GM23338 (cell line): ENCODE data around the gene SIL1. TPM values are rescaled to one million over a fixed set of nuclear protein-coding genes. Genes with fewer than 3 reads are reported as not detected.

ENCODE experiments used
- ATAC-seq: fragments of 200-7000 bp; cut with Tn5 transposase; 3 replicates; pipeline ENCODE4 v1.9.1; 2020
- DNase-seq: peaks from one replicate; pipeline ENCODE4 v3.0.0-alpha.2; 2015; ENCODE audit warnings: low spot score
- H2AFZ ChIP-seq: fragments of 200-600 bp; sonication (generic); 2 replicates; pipeline ENCODE4 v1.8.0; 2016; ENCODE audit warnings: antibody characterized with exemption, mild to moderate bottlenecking, moderate library complexity
- H3F3A ChIP-seq: fragments of 200-600 bp; sonication (generic); replicated peaks from 2 replicates; pipeline ENCODE4 v1.8.0; 2017; ENCODE audit warnings: antibody characterized with exemption, mixed run types, low read depth
- H3K27ac ChIP-seq: fragments of 200-600 bp; sonication (generic); 2 replicates; pipeline ENCODE4 v1.6.1; 2016; ENCODE audit warnings: low read depth
- H3K27me3 ChIP-seq: fragments of 200-600 bp; sonication (generic); 2 replicates; pipeline ENCODE4 v1.8.0; 2016; ENCODE audit warnings: mild to moderate bottlenecking, mixed run types, moderate library complexity; ENCODE audit not compliant: insufficient read depth
- H3K36me3 ChIP-seq: fragments of 200-600 bp; sonication (generic); 2 replicates; pipeline ENCODE4 v1.8.0; 2016; ENCODE audit warnings: mild to moderate bottlenecking; ENCODE audit not compliant: insufficient read depth
- H3K4me1 ChIP-seq: fragments of 200-600 bp; sonication (generic); 2 replicates; pipeline ENCODE4 v1.8.0; 2016; ENCODE audit warnings: mild to moderate bottlenecking, moderate library complexity; ENCODE audit not compliant: insufficient read depth
- H3K4me2 ChIP-seq: fragments of 200-600 bp; sonication (generic); 2 replicates; pipeline ENCODE4 v1.7.1; 2017; ENCODE audit warnings: mixed run types
- H3K4me3 ChIP-seq: fragments of 200-600 bp; sonication (generic); 2 replicates; pipeline ENCODE4 v1.6.1; 2016; ENCODE audit warnings: mixed run types
- H3K79me2 ChIP-seq: fragments of 200-600 bp; sonication (generic); replicated peaks from 2 replicates; pipeline ENCODE4 v1.8.0; 2017; ENCODE audit warnings: mild to moderate bottlenecking; ENCODE audit not compliant: insufficient read depth
- H3K9me2 ChIP-seq: fragments of 200-600 bp; sonication (generic); 2 replicates; pipeline ENCODE4 v1.8.0; 2017; ENCODE audit not compliant: insufficient read depth
- H4K20me1 ChIP-seq: fragments of 200-600 bp; sonication (generic); replicated peaks from 2 replicates; pipeline ENCODE4 v1.8.0; 2017; ENCODE audit warnings: mild to moderate bottlenecking; ENCODE audit not compliant: insufficient read depth
- H3K27ac Mint-ChIP-seq: 2 replicates; pipeline ENCODE4 v1.8.0; 2020; ENCODE audit warnings: inconsistent platforms, mild to moderate bottlenecking, moderate library complexity, mixed read lengths
- H3K27me3 Mint-ChIP-seq: 3 replicates; pipeline ENCODE4 v1.8.0; 2022; ENCODE audit warnings: low read depth, mild to moderate bottlenecking, moderate library complexity, mixed read lengths, inconsistent platforms; ENCODE audit not compliant: insufficient read depth, poor library complexity
- H3K36me3 Mint-ChIP-seq: 3 replicates; pipeline ENCODE4 v1.8.0; 2021; ENCODE audit warnings: low read depth, mild to moderate bottlenecking, inconsistent platforms, moderate library complexity, mixed read lengths
- H3K4me1 Mint-ChIP-seq: 3 replicates; pipeline ENCODE4 v1.8.0; 2020; ENCODE audit warnings: mild to moderate bottlenecking, inconsistent platforms, mixed read lengths
- H3K4me3 Mint-ChIP-seq: 3 replicates; pipeline ENCODE4 v1.8.0; 2021; ENCODE audit warnings: moderate library complexity, mild to moderate bottlenecking, inconsistent platforms, mixed read lengths
- H3K9me3 Mint-ChIP-seq: 3 replicates; pipeline ENCODE4 v1.8.0; 2020; ENCODE audit warnings: moderate library complexity, mild to moderate bottlenecking, inconsistent platforms, mixed read lengths
- ETS1 ChIP-seq: IDR thresholded peaks from 2 replicates; pipeline ENCODE4 v1.6.1; 2016; ENCODE audit warnings: antibody characterized with exemption
- EZH2phosphoT487 ChIP-seq: fragments of 200-600 bp; sonication (generic); IDR thresholded peaks from one replicate; pipeline ENCODE4 v1.8.1; 2018; ENCODE audit warnings: antibody characterized with exemption; ENCODE audit not compliant: unreplicated experiment
- JUNB ChIP-seq: IDR thresholded peaks from one replicate; pipeline ENCODE4 v1.6.1; 2016; ENCODE audit warnings: antibody characterized with exemption; ENCODE audit not compliant: unreplicated experiment
- POLR2AphosphoS5 ChIP-seq: IDR thresholded peaks from 2 replicates; pipeline ENCODE4 v1.6.1; 2016; ENCODE audit warnings: antibody characterized with exemption, low read depth
- REST ChIP-seq: IDR thresholded peaks from one replicate; pipeline ENCODE4 v1.6.1; 2018; ENCODE audit warnings: antibody characterized with exemption; ENCODE audit not compliant: unreplicated experiment
- STAT1 ChIP-seq: IDR thresholded peaks from one replicate; pipeline ENCODE4 v1.6.1; 2016; ENCODE audit warnings: antibody characterized with exemption; ENCODE audit not compliant: unreplicated experiment
- ZNF114 ChIP-seq: fragments of 250-450 bp; sonication (Bioruptor Pico); IDR thresholded peaks from 2 replicates; pipeline ENCODE4 v1.5.0; 2020; ENCODE audit warnings: mild to moderate bottlenecking, moderate library complexity
- ZNF331 ChIP-seq: fragments of 250-450 bp; sonication (Bioruptor Pico); IDR thresholded peaks from 2 replicates; pipeline ENCODE4 v1.5.0; 2020; ENCODE audit warnings: low read depth, mild to moderate bottlenecking, moderate library complexity
- polyA plus RNA-seq: library from polyadenylated mRNA; unstranded; fragments of >200 nt; fragmentation: Nextera tagmentation; extraction: Ambion mirVana; gene quantifications from 2 replicates; pipeline ENCODE4 v1.2.1, GENCODE V29; 2016
- total RNA-seq: library from RNA; depleted of rRNA; stranded (reverse); fragments of >200 nt; shearing (Covaris generic); gene quantifications from 2 replicates; pipeline ENCODE4 v1.2.3, GENCODE V29; 2014

The SIL1 gene
- total and polyA plus RNA-seq, 2 experiments from 2014 or later = 5.5 to 5.9 TPM

GRCh38 chr5:138909734-138910133 is 288.4 kb downstream of the SIL1 start:
- peaks cover 29% of the 10 kb centered on the region; the same call in 2 of the 3 replicates for H3K36me3 Mint-ChIP-seq

GRCh38 chr5:138905541-138905940 is 292.6 kb downstream of the SIL1 start:
- H3F3A ChIP-seq = no peaks in the 10 kb centered on the region
- no peaks in the 10 kb centered on the region; the same call in 1 of the 2 replicates for H3K79me2 ChIP-seq
- Mint-ChIP-seq H3K27me3 (peaks cover 7% of the 10 kb centered on the region), H3K36me3 (peaks cover 46% of the 10 kb centered on the region), H3K4me3 (no peak overlapping the region), H3K9me3 (no peaks in the 10 kb centered on the region), H3K4me1 (peaks cover 7% of the 10 kb centered on the region), H3K27ac (no peak overlapping the region)
- no peak overlapping the region for H3K27ac ChIP-seq
- no peak overlapping the region for H3K4me3 ChIP-seq
- peaks cover 4% of the 10 kb centered on the region for H4K20me1 ChIP-seq
- no peak for DNase-seq
- no peak for ATAC-seq
- peaks cover 15% of the 10 kb centered on the region for H3K36me3 ChIP-seq
- no peak overlapping the region for H2AFZ ChIP-seq
- H3K9me2 ChIP-seq = no peaks in the 10 kb centered on the region
- no peak overlapping the region for H3K4me2 ChIP-seq
- H3K4me1 ChIP-seq = peaks cover 6% of the 10 kb centered on the region; the same call in 1 of the 2 replicates
- no peaks in the 10 kb centered on the region for H3K27me3 ChIP-seq
- TF ChIP-seq JUNB = no peak
- no peak for TF ChIP-seq ZNF114 (CRISPR knock-in tag)
- TF ChIP-seq STAT1 = no peak
- TF ChIP-seq ETS1 = no peak
- no peak for TF ChIP-seq ZNF331 (CRISPR knock-in tag)

More at GRCh38 chr5:138909734-138910133, 288.4 kb downstream of the SIL1 start:
- Histone ChIP-seq H3K4me1 (no peaks in the 10 kb centered on the region), H4K20me1 (peaks cover 5% of the 10 kb centered on the region; the same call in 1 of the 2 replicates), H3K9me2 (no peaks in the 10 kb centered on the region), H3F3A (no peaks in the 10 kb centered on the region), H3K4me2 (no peak overlapping the region), H3K27me3 (no peaks in the 10 kb centered on the region), H3K36me3 (peaks cover 11% of the 10 kb centered on the region), H3K27ac (peak overlapping the region; percentile 61; the same call in 1 of the 2 replicates), H3K4me3 (no peak overlapping the region), H2AFZ (no peak overlapping the region), H3K79me2 (no peaks in the 10 kb centered on the region; the same call in 1 of the 2 replicates)
- TF ChIP-seq EZH2phosphoT487 (no peak), ETS1 (no peak), REST (no peak), JUNB (no peak), ZNF114 (CRISPR knock-in tag) (no peak), POLR2AphosphoS5 (no peak)
- ATAC-seq = no peak
- Mint-ChIP-seq H3K9me3 (no peaks in the 10 kb centered on the region), H3K27me3 (peaks cover 4% of the 10 kb centered on the region), H3K4me1 (peaks cover 3% of the 10 kb centered on the region), H3K4me3 (no peak overlapping the region), H3K27ac (no peak overlapping the region)
- DNase-seq = no peak
